HEK293 (cell line): ENCODE results near the gene EPAS1.

Source experiments
- CTCF ChIA-PET: fragments of 350-600 bp; formaldehyde crosslinking; extraction: SDS; loops from one replicate; lab custom pipeline; 2021; ENCODE audit warnings: antibody characterized with exemption; lab: Yijun Ruan, JAX
- POLR2A ChIA-PET: fragments of 300-600 bp; formaldehyde crosslinking; extraction: SDS; loops from one replicate; lab custom pipeline; 2020; ENCODE audit warnings: antibody characterized with exemption, inconsistent platforms; lab: Yijun Ruan, JAX
- H3K27ac ChIP-seq: fragments of 200-500 bp; sonication (Bioruptor generic); 2 replicates; pipeline ENCODE4 v1.5.1; 2014; ENCODE audit warnings: low read depth, low read length, control low read depth, inconsistent platforms; ENCODE audit errors: extremely low read depth
- H3K36me3 ChIP-seq, 2 experiments: fragments of 200-500 bp in 1 of 2; sonication (Bioruptor generic) in 1 of 2; 1 replicate in 1 of 2; 2 replicates in 1 of 2; pipeline ENCODE4 v1.5.1; 2014 to 2017; ENCODE audit warnings: inconsistent platforms in 2 of 2, low read length in 2 of 2; ENCODE audit not compliant: control insufficient read depth in 2 of 2, insufficient read depth in 1 of 2
- H3K4me1 ChIP-seq: fragments of 200-500 bp; sonication (Bioruptor generic); 2 replicates; pipeline ENCODE4 v1.5.1; 2014; ENCODE audit warnings: mild to moderate bottlenecking, low read length, inconsistent platforms; ENCODE audit not compliant: control insufficient read depth, insufficient read depth
- H3K4me3 ChIP-seq: 2 replicates; pipeline ENCODE4 v1.5.1; 2011; ENCODE audit warnings: low read depth, mild to moderate bottlenecking, control low read depth, low read length, moderate library complexity
- H3K9me3 ChIP-seq: fragments of 200-500 bp; sonication (Bioruptor generic); 2 replicates; pipeline ENCODE4 v1.5.1; 2014; ENCODE audit warnings: low read depth, low read length, inconsistent platforms; ENCODE audit not compliant: control insufficient read depth, insufficient read depth
- IKZF3 ChIP-seq: fragments of 450-650 bp; IDR thresholded peaks from 2 replicates; pipeline ENCODE4 v1.5.0; 2018; ENCODE audit warnings: missing biosample characterization, mild to moderate bottlenecking, missing genetic modification characterization, moderate library complexity
- KLF10 ChIP-seq: fragments of 450-650 bp; IDR thresholded peaks from 2 replicates; pipeline ENCODE4 v1.5.1; 2018; ENCODE audit warnings: missing biosample characterization, mild to moderate bottlenecking, missing genetic modification characterization
- ZBTB20 ChIP-seq: fragments of 450-650 bp; formaldehyde crosslinking; IDR thresholded peaks from 2 replicates; pipeline ENCODE4 v1.5.1; 2016; ENCODE audit warnings: missing biosample characterization, missing genetic modification characterization
- ZNF132 ChIP-seq: fragments of 450-650 bp; formaldehyde crosslinking; IDR thresholded peaks from 2 replicates; pipeline ENCODE4 v1.5.1; 2017; ENCODE audit warnings: missing biosample characterization, missing genetic modification characterization, borderline replicate concordance
- ZNF146 ChIP-seq: fragments of 450-650 bp; formaldehyde crosslinking; IDR thresholded peaks from 2 replicates; pipeline ENCODE4 v1.5.1; 2016; ENCODE audit warnings: missing biosample characterization, missing genetic modification characterization
- ZNF184 ChIP-seq: fragments of 450-650 bp; IDR thresholded peaks from 2 replicates; pipeline ENCODE4 v1.5.1; 2018; ENCODE audit warnings: missing biosample characterization, mild to moderate bottlenecking, missing genetic modification characterization
- ZNF239 ChIP-seq: fragments of 450-650 bp; formaldehyde crosslinking; IDR thresholded peaks from 2 replicates; pipeline ENCODE4 v1.5.1; 2016; ENCODE audit warnings: missing biosample characterization, missing genetic modification characterization
- ZNF366 ChIP-seq: fragments of 450-650 bp; formaldehyde crosslinking; conservative IDR thresholded peaks from 2 replicates; pipeline ENCODE4 v1.5.1; 2016; ENCODE audit warnings: missing biosample characterization, missing genetic modification characterization
- ZNF404 ChIP-seq: fragments of 450-650 bp; formaldehyde crosslinking; IDR thresholded peaks from 2 replicates; pipeline ENCODE4 v1.5.1; 2017; ENCODE audit warnings: missing biosample characterization, missing genetic modification characterization
- ZNF549 ChIP-seq: fragments of 450-650 bp; IDR thresholded peaks from 2 replicates; pipeline ENCODE4 v1.5.1; 2018; ENCODE audit warnings: missing biosample characterization, missing genetic modification characterization, mild to moderate bottlenecking, inconsistent platforms, moderate library complexity
- ZNF76 ChIP-seq: fragments of 450-650 bp; formaldehyde crosslinking; IDR thresholded peaks from 2 replicates; pipeline ENCODE4; 2016; ENCODE audit warnings: low read depth, missing biosample characterization, missing genetic modification characterization, borderline replicate concordance
- ZNF768 ChIP-seq: fragments of 450-650 bp; formaldehyde crosslinking; IDR thresholded peaks from 2 replicates; pipeline ENCODE4 v1.5.1; 2018; ENCODE audit warnings: missing biosample characterization, mild to moderate bottlenecking, missing genetic modification characterization
- TF ChIP-seq, protein P1 (sequence below): fragments of 450-650 bp; formaldehyde crosslinking; IDR thresholded peaks from 2 replicates; pipeline ENCODE4 v1.5.1; 2017; ENCODE audit warnings: missing biosample characterization, missing genetic modification characterization
- TF ChIP-seq, protein P2 (sequence below): fragments of 450-650 bp; formaldehyde crosslinking; IDR thresholded peaks from 2 replicates; pipeline ENCODE4 v1.5.1; 2016; ENCODE audit warnings: missing biosample characterization, missing genetic modification characterization
- TF ChIP-seq, protein P3 (sequence below): fragments of 450-650 bp; formaldehyde crosslinking; IDR thresholded peaks from 2 replicates; pipeline ENCODE4 v1.5.1; 2016; ENCODE audit warnings: missing biosample characterization, missing genetic modification characterization
- TF ChIP-seq, protein P4 (sequence below): fragments of 450-650 bp; formaldehyde crosslinking; optimal IDR thresholded peaks from 2 replicates; pipeline ENCODE3; 2016; ENCODE audit warnings: missing biosample characterization, mild to moderate bottlenecking, missing genetic modification characterization
- TF ChIP-seq, protein P5 (sequence below): fragments of 450-650 bp; formaldehyde crosslinking; IDR thresholded peaks from 2 replicates; pipeline ENCODE4 v1.5.1; 2016; ENCODE audit warnings: missing biosample characterization, missing genetic modification characterization
- TF ChIP-seq, protein P6 (sequence below): fragments of 450-650 bp; formaldehyde crosslinking; IDR thresholded peaks from 2 replicates; pipeline ENCODE4 v1.5.1; 2016; ENCODE audit warnings: missing biosample characterization, missing genetic modification characterization
- TF ChIP-seq, protein P7 (sequence below): fragments of 450-650 bp; formaldehyde crosslinking; IDR thresholded peaks from 2 replicates; pipeline ENCODE4 v1.5.1; 2017; ENCODE audit warnings: missing biosample characterization, missing genetic modification characterization

Gene EPAS1

DNA sequence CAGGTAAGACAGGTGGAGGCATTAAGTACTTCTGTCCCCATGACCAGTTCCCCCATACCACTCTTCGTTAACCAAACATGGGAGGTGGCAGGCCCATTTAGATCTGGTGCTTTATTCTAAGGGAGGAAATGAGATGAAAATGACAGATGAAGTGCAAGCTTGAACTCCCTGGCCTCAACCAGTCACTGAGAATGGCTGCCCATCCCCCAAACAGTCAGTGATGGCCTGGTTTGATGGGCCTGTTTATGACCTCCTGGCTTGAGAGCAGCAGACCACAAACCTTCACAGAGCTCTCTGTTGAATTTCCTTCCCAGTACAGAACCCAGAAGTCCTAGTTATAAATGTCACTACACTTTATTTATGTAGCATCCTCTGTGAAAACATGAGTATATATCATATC is 31.1 kb downstream of the EPAS1 start:
- ChIA-PET CTCF (interaction anchor here (1.3 to 1.9 kb wide), 4 partner anchors 10 to 36 kb away, joined by 3 to 9 read pairs (median 4); no protein-coding TSS in a partner anchor), POLR2A (no interaction called here)
- Histone ChIP-seq H3K9me3 (no peaks in the 10 kb centered on the region), H3K36me3 (no peaks in the 10 kb centered on the region), H3K4me3 (no peak overlapping the region), H3K4me1 (peaks cover 6% of the 10 kb centered on the region), H3K27ac (no peak overlapping the region)
- TF ChIP-seq, protein P1, sequence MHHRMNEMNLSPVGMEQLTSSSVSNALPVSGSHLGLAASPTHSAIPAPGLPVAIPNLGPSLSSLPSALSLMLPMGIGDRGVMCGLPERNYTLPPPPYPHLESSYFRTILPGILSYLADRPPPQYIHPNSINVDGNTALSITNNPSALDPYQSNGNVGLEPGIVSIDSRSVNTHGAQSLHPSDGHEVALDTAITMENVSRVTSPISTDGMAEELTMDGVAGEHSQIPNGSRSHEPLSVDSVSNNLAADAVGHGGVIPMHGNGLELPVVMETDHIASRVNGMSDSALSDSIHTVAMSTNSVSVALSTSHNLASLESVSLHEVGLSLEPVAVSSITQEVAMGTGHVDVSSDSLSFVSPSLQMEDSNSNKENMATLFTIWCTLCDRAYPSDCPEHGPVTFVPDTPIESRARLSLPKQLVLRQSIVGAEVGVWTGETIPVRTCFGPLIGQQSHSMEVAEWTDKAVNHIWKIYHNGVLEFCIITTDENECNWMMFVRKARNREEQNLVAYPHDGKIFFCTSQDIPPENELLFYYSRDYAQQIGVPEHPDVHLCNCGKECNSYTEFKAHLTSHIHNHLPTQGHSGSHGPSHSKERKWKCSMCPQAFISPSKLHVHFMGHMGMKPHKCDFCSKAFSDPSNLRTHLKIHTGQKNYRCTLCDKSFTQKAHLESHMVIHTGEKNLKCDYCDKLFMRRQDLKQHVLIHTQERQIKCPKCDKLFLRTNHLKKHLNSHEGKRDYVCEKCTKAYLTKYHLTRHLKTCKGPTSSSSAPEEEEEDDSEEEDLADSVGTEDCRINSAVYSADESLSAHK: no peak
- TF ChIP-seq, protein P2, sequence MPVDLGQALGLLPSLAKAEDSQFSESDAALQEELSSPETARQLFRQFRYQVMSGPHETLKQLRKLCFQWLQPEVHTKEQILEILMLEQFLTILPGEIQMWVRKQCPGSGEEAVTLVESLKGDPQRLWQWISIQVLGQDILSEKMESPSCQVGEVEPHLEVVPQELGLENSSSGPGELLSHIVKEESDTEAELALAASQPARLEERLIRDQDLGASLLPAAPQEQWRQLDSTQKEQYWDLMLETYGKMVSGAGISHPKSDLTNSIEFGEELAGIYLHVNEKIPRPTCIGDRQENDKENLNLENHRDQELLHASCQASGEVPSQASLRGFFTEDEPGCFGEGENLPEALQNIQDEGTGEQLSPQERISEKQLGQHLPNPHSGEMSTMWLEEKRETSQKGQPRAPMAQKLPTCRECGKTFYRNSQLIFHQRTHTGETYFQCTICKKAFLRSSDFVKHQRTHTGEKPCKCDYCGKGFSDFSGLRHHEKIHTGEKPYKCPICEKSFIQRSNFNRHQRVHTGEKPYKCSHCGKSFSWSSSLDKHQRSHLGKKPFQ (tag by site-specific recombination): no peak
- no peak for TF ChIP-seq ZNF239 (tag by site-specific recombination)
- TF ChIP-seq IKZF3: no peak
- no peak for TF ChIP-seq ZNF132 (tag by site-specific recombination)

DNA sequence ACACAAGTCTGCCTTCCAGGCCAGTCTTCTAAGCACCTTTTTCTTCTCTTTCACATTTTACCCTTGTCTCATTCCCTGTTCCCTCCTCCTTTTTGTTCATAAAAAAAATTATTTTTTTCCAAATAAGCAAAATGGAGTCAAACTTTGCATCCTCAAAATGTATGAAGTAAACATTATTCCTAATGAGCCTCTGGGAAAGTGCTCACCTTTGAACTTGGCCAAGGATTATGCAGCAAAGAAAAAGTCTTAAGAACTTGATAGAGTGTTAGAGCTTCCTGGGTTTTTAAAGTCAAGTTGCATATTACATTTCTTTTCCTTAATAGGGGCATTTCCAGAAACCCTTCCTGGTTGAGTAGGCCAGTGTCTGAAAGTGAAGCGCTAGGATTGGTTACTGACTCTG is 31.6 kb downstream of the EPAS1 start:
- peaks cover 6% of the 10 kb centered on the region for H3K4me1 ChIP-seq
- H3K9me3 ChIP-seq: no peaks in the 10 kb centered on the region
- TF ChIP-seq ZNF76 (tag by site-specific recombination) (no peak), ZNF549 (tag by site-specific recombination) (no peak), IKZF3 (no peak), ZNF184 (tag by site-specific recombination) (no peak), ZNF366 (tag by site-specific recombination) (no peak)
- TF ChIP-seq, protein P3, sequence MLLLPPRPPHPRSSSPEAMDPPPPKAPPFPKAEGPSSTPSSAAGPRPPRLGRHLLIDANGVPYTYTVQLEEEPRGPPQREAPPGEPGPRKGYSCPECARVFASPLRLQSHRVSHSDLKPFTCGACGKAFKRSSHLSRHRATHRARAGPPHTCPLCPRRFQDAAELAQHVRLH (tag by site-specific recombination): no peak
- no peaks in the 10 kb centered on the region for H3K36me3 ChIP-seq
- ChIA-PET CTCF (interaction anchor here (1.9 kb wide), 1 partner anchor 13 kb away, joined by 4 read pairs; no protein-coding TSS in a partner anchor), POLR2A (no interaction called here)
- no peak overlapping the region for H3K4me3 ChIP-seq
- H3K27ac ChIP-seq: no peak overlapping the region

DNA sequence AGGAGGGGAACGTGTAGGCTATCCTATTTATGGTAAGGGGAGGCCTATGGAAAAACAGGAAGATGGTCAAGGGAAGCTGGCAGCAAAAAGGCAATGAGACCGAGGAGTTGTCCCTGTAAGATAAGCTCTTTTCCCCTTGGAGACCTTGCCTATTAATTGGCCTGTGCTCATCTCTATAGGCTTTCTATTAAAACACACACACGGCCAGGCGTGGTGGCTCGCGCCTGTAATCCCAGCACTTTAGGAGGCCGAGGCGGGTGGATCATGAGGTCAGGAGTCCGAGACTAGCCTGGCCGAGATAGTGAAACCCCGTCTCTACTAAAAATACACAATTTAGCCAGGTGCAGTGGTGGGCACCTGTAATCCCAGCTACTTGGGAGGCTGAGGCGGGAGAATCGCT is 32.1 kb downstream of the EPAS1 start:
- Histone ChIP-seq H3K4me1 (peaks cover 6% of the 10 kb centered on the region), H3K9me3 (no peaks in the 10 kb centered on the region), H3K27ac (no peak overlapping the region), H3K4me3 (no peak overlapping the region), H3K36me3 (no peaks in the 10 kb centered on the region)
- ChIA-PET POLR2A (no interaction called here), CTCF (no interaction called here)
- TF ChIP-seq ZNF76 (tag by site-specific recombination): no peak
- TF ChIP-seq KLF10 (tag by site-specific recombination): no peak
- TF ChIP-seq ZNF404 (tag by site-specific recombination): no peak
- TF ChIP-seq, protein P4, sequence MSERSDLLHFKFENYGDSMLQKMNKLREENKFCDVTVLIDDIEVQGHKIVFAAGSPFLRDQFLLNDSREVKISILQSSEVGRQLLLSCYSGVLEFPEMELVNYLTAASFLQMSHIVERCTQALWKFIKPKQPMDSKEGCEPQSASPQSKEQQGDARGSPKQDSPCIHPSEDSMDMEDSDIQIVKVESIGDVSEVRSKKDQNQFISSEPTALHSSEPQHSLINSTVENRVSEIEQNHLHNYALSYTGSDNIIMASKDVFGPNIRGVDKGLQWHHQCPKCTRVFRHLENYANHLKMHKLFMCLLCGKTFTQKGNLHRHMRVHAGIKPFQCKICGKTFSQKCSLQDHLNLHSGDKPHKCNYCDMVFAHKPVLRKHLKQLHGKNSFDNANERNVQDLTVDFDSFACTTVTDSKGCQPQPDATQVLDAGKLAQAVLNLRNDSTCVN: no peak
- TF ChIP-seq ZBTB20 (tag by site-specific recombination): no peak
- TF ChIP-seq ZNF146 (tag by site-specific recombination): no peak
- TF ChIP-seq, protein P5, sequence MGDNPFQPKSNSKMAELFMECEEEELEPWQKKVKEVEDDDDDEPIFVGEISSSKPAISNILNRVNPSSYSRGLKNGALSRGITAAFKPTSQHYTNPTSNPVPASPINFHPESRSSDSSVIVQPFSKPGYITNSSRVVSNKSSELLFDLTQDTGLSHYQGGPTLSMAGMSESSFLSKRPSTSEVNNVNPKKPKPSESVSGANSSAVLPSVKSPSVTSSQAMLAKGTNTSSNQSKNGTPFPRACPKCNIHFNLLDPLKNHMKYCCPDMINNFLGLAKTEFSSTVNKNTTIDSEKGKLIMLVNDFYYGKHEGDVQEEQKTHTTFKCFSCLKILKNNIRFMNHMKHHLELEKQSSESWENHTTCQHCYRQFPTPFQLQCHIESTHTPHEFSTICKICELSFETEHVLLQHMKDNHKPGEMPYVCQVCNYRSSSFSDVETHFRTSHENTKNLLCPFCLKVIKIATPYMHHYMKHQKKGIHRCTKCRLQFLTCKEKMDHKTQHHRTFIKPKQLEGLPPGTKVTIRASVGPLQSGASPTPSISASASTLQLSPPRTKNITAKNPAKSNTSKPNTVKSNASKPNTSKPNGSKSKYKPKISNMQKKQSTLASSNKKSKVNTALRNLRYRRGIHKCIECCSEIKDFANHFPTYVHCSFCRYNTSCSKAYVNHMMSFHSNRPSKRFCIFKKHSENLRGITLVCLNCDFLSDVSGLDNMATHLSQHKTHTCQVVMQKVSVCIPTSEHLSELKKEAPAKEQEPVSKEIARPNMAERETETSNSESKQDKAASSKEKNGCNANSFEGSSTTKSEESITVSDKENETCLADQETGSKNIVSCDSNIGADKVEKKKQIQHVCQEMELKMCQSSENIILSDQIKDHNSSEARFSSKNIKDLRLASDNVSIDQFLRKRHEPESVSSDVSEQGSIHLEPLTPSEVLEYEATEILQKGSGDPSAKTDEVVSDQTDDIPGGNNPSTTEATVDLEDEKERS (tag by site-specific recombination): no peak
- TF ChIP-seq, protein P6, sequence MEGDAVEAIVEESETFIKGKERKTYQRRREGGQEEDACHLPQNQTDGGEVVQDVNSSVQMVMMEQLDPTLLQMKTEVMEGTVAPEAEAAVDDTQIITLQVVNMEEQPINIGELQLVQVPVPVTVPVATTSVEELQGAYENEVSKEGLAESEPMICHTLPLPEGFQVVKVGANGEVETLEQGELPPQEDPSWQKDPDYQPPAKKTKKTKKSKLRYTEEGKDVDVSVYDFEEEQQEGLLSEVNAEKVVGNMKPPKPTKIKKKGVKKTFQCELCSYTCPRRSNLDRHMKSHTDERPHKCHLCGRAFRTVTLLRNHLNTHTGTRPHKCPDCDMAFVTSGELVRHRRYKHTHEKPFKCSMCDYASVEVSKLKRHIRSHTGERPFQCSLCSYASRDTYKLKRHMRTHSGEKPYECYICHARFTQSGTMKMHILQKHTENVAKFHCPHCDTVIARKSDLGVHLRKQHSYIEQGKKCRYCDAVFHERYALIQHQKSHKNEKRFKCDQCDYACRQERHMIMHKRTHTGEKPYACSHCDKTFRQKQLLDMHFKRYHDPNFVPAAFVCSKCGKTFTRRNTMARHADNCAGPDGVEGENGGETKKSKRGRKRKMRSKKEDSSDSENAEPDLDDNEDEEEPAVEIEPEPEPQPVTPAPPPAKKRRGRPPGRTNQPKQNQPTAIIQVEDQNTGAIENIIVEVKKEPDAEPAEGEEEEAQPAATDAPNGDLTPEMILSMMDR (tag by site-specific recombination): no peak
- TF ChIP-seq, protein P7, sequence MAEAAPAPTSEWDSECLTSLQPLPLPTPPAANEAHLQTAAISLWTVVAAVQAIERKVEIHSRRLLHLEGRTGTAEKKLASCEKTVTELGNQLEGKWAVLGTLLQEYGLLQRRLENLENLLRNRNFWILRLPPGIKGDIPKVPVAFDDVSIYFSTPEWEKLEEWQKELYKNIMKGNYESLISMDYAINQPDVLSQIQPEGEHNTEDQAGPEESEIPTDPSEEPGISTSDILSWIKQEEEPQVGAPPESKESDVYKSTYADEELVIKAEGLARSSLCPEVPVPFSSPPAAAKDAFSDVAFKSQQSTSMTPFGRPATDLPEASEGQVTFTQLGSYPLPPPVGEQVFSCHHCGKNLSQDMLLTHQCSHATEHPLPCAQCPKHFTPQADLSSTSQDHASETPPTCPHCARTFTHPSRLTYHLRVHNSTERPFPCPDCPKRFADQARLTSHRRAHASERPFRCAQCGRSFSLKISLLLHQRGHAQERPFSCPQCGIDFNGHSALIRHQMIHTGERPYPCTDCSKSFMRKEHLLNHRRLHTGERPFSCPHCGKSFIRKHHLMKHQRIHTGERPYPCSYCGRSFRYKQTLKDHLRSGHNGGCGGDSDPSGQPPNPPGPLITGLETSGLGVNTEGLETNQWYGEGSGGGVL (tag by site-specific recombination): no peak
- TF ChIP-seq ZNF768 (tag by site-specific recombination): no peak
